RCC 7860 (cell line): ENCODE data around the gene MPPE1.
A peak's percentile ranks its signal among the peaks of the same experiment; 100 is the strongest.
"Not testable (repeated sequence)": the region's sequence is repeated elsewhere in the genome, so short reads cannot be mapped to it uniquely, and the experiment has no call there.

Experiments used
- DNase-seq: peaks from one replicate; pipeline ENCODE4 v3.0.0-alpha.2; 2015; ENCODE audit warnings: low spot score
- FAIRE-seq: peaks from 2 replicates; lab custom pipeline; 2012; peaks lifted over from hg19 to GRCh38; lab: Jason Lieb, UNC

MPPE1 gene

GRCh38 chr18:11927497-11927896, 19.4 kb upstream of the MPPE1 start:
- no peak for FAIRE-seq

GRCh38 chr18:11925800-11926481, 17.8 kb upstream of the MPPE1 start:
- DNase-seq (peak; percentile 51), FAIRE-seq (peak; percentile 40)

More at GRCh38 chr18:11927497-11927896, 19.4 kb upstream of the MPPE1 start:
- DNase-seq = no peak

- FAIRE-seq = no peak
- DNase-seq = no peak
Observed at GRCh38 chr18:11923450-11923849, 15.3 kb upstream of the MPPE1 start.

DNA sequence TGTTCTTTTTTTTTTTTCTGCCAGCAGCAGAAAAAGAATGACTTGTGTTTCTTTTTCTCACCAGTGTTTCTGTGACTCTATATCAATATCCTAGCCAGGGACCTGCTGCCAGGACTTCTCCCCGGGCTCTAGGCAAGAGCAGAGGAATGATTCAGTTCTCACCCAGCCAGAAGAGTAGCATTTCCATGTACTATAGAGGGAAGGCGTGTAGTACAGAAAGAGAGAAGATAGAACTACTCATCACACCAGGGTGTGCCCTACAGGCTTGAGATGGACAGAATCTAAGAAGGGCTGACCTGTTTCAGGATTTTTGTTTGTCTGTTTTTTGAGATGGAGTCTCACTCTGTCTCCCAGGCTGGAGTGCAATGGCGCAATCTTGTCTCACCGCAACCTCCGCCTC, 11.4 kb upstream of the MPPE1 start:
- not testable (repeated sequence) for FAIRE-seq, DNase-seq

DNA sequence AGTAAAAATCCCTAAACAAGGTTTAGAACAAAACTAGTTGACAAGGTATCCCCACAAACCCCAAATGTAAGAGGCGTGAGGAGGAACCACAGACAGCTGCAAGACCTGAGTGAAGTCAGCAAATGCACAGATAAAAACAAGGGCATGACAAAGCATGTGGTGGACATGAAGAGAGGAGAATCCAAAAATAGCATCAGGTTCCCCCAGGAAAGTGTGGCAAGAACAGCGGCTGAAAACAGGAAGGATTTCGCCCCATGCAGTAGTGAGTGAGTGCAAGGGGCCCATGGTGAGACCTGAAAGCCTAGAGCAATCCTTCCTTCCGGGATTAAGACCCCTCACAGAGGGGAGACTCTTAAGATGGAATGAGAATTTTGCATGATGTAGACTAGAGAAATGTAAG, 8.8 kb upstream of the MPPE1 start:
- not testable (repeated sequence) for FAIRE-seq, DNase-seq

DNA sequence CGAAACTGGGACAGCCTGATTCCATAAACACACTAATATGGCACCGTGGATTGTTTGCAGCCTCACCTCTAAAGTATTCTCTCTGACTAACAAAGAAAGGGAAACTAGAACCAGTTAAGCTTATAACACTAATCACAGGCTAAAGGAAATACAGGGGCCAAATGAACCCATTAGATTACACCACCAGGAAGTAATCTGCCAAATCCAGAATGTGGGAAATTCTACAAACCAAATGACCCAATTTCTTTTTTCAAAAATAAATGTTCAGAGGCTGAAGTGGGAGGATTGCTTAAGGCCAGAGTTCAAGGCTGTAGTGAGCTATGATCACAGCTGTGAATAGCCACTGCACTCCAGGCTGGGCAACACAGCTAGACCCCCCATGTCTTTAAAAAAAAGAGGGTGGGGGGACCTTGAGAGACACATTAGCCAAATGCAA, 1.5 kb upstream of the MPPE1 start:
- DNase-seq (no peak), FAIRE-seq (no peak)

DNA sequence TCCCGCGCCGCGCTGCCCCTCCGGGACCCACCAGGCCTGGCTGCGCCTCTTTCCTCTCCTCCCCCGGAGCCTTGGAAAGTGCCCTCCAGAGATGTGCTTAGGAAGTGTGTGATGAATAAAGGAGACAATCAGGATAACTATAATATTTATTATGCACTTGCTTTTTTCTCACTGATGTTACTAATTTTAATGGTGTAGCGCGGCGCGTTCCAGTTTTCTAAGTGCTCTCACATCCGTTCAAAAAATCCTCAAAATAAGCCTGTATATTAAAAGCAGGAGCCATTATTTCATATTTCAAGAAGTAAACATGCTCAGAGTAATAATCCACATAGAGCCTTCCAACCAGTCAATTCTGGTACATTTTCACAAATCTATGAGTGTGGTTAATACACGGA, 941 bp upstream of the MPPE1 start:
- DNase-seq (no peak), FAIRE-seq (no peak)

DNA sequence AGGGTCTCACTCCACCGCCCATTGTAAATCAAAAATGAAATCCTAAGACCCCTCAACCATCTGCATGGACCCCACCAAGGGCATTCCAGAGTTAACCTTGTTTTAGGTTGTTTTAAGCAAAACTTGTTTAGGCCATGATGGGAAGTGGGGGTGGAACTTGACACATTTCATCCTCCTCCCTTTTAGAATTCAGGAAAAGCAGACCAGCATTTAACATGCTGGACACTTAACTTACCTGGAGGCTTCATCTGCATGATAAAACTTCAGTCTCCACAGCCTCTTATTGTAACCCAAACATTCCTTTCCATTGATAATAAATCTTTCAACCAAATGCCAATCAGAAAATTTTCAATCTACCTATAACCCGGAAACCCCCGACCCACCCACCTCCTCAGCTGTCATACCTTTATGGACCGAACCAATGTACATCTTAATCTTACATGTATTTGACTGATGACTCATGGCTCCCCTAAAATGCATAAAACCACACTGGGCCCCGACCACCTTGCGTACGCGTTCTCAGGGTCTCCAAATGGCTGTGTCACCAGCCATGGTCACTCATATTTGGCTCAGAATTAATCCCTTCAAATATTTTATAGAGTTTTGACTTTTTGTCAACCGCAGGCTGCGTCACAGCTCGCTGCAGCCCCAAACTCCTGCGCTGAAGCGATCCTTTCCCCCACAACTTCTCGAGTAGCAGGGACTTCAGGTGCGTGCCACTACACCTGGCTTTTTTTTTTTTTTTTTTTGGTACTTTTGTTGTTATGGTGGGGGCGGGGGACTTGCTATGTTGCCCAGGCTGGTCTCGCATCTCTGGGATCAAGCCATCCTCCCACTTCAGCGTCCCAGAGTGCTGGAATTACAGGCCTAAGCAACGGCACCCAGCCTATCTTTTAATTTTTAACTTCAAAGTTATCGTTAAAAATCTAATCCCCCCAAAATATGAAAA, 917 bp downstream of the MPPE1 start:
- no peak for FAIRE-seq
- no peak for DNase-seq

DNA sequence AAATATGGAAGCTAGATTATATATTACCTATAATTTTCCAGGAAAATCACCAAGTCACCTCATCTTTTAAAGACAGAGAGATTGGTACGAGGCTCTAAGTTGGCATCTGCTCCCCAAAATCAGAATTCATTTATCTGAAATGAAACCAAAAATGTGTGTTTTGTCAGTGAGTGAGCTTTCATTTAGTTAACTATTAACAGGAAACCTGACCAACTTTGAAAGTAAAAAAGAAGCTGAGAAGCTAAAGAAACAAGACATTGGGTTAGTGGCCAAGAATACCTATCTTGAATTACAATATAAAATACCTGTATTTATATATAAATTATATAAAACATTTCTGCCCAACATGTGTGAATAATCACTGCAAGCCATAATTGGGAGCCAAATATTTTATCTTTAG, 1.9 kb downstream of the MPPE1 start:
- FAIRE-seq = peak; percentile 42
- no peak for DNase-seq

DNA sequence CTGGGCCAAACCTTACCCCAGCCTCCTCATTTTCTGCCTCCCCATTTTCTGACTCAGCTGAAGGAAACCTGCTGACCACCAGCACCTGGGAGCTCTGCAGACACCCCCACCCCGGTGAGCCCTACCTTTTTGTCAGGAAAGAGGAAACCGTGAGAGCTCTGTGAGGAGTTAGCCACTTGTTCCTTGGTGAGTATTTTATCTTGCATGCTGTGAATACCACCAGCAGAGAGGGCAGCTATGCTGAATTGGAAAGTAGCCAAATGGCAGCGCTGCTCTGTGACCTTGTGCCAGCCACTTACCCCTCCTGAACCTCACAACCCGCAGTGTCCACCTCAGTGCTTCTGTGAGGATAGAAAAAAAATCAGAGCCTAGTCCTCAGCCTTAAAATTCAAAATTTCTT, 2.5 kb downstream of the MPPE1 start:
- FAIRE-seq = no peak
- no peak for DNase-seq

- no peak for FAIRE-seq
- DNase-seq = no peak
Observed at GRCh38 chr18:11902522-11903292, 5.4 kb downstream of the MPPE1 start.

- DNase-seq (no peak), FAIRE-seq (no peak)
Observed at GRCh38 chr18:11901826-11902438, 6.2 kb downstream of the MPPE1 start.

DNA sequence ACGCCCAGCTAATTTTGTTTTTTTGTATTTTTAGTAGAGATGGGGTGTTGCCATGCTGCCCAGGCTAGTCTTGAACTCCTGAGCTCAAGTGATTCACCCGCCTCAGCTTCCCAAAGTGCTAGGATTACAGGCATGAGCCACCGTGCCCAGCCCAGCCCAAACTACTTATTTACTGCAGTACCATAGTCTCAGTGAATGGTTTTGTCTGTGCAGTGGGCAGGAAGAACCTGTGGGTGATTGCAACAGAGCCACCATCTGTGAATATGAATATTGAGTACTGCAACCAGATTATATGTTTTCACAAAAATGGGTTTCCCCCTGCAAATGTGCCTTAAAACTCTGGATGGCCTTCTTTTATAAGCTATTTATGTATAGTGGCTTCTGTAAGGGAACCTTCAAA, 9.1 kb downstream of the MPPE1 start:
- FAIRE-seq (no peak), DNase-seq (no peak)

GRCh38 chr18:11897781-11898180, 10.3 kb downstream of the MPPE1 start:
- FAIRE-seq (no peak), DNase-seq (no peak)

DNA sequence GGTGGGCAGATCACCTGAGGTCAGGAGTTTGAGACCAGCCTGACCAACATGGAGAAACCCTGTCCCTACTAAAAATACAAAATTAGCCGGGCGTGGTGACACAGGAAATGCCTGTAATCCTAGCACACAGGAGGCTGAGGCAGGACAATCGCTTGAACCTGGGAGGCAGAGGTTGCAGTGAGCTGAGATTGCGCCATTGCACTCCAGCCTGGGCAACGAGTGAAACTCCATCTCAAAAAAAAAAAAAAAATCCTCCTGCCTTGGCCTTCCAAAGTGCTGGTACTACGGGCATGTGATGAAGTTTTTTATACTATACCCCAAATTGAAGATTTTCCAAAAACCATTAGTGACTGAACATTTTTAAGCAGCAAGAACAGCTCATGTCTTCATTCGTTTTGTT, 15.7 kb downstream of the MPPE1 start:
- not testable (repeated sequence) for FAIRE-seq, DNase-seq

DNA sequence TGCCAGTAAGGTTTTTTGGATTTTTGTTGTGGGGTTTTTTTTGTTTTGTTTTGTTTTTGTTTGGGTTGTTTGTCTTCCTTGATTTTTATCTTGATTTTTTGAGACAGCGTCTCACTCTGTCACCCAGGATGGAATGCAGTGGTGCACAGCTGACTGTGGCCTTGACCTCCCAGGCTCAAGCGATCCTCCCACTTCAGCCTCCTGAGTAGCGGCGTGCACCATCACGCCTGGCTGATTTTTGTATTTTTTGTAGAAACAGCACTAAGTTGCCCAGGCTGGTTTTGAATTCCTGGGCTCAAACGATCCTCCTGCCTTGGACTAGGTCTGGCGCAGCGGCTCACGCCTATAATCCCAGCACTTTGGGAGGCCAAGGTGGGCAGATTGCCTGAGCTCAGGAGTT, 16.4 kb downstream of the MPPE1 start:
- DNase-seq (no peak), FAIRE-seq (no peak)

DNA sequence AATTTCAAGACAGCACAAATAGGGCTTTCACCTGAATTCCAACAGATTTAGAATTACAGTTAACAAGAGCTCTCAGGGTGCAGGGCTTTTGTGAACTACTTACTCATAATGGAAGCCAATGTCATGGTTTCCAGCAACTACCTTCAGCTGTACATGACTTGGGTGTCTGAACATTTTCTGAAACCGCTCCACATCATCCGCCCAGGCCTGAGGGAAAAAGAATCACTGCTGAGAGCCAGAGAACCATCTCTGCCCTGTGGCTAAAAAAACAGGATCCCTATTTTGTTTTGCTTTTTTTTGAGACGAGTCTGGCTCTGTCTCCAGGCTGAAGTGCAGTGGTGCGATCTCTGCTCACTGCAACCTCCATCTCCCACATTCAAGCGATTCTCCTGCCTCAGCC, 18.8 kb downstream of the MPPE1 start:
- DNase-seq (no peak), FAIRE-seq (no peak)

GRCh38 chr18:11888726-11889125, 19.4 kb downstream of the MPPE1 start:
- DNase-seq (no peak), FAIRE-seq (no peak)

DNA sequence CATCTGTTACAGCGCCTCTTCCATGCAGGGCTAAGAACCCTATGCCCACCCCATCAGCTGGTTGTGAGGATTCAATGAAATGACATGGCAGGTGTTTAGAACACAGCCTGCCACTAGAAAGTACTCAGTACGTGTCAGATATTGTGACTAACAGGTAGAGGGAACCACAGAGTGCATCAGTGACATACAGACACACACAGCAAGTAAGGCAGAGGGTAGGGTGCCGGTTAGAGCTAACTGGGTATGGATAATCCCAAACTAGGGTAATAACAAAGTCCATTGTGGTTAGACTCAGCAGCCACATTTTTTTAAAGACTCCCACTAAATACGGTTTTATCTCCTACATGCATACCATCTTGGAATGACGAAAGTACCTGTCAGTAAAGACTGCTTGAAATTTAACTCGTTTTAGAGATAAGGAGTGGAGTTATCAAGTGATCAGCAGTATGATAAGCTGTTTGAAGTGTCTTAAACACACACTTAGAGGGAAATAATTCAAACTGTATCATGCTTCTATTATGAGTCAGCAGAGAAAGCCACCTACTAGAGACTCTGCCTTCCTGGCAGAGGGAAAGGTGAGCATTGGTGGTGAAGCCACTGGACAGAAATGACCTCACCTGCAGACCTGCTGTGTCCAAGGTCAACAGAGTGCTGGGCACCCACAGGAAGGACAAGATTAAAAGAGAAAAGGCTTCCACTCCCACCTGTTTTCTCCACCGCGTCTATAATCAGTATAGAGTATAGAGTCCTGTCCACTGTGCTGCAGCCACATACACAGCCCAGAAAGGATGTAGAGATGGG, 20.6 kb downstream of the MPPE1 start:
- FAIRE-seq (peak; percentile 85), DNase-seq (peak; percentile 80)

- FAIRE-seq (no peak), DNase-seq (no peak)
Observed at GRCh38 chr18:11886577-11887110, 21.5 kb downstream of the MPPE1 start.
